OCI-LY3 (cell line): Measurements from ENCODE around the gene ZNF487.

Experiments used
- H2AFZ ChIP-seq: fragments of 200-600, 300-600 bp; shearing (Covaris generic); 2 replicates; pipeline ENCODE4 v1.6.0; 2014; ENCODE audit warnings: antibody characterized with exemption, low read depth, low read length
- H3K27ac ChIP-seq: fragments of 200-600, 300-600 bp; sonication (generic); 2 replicates; pipeline ENCODE4 v1.5.1; 2014; ENCODE audit warnings: mild to moderate bottlenecking, low read length, moderate library complexity, mixed read lengths
- H3K27me3 ChIP-seq: fragments of 200-600, 300-600 bp; sonication (generic); 2 replicates; pipeline ENCODE4 v1.6.1; 2014; ENCODE audit warnings: low read depth, low read length, mixed read lengths
- H3K36me3 ChIP-seq: fragments of 200-600, 300-600 bp; sonication (generic); replicated peaks from 2 replicates; pipeline ENCODE3; 2014; ENCODE audit warnings: low read depth, low read length, mixed read lengths
- H3K4me1 ChIP-seq: fragments of 300-600, 200-600 bp; sonication (generic); 2 replicates; pipeline ENCODE4 v1.6.1; 2014; ENCODE audit warnings: low read length, mixed read lengths
- H3K4me2 ChIP-seq: fragments of 200-600, 300-600 bp; sonication (generic); 2 replicates; pipeline ENCODE4 v1.6.1; 2014; ENCODE audit warnings: low read length, mixed read lengths
- H3K4me3 ChIP-seq: fragments of 300-600, 200-600 bp; sonication (generic); 2 replicates; pipeline ENCODE4 v1.5.1; 2014; ENCODE audit warnings: antibody characterized with exemption, mild to moderate bottlenecking, low read length, moderate library complexity
- H3K79me2 ChIP-seq: fragments of 300-600, 200-600 bp; shearing (Covaris generic); 2 replicates; pipeline ENCODE4 v1.6.1; 2014; ENCODE audit warnings: mild to moderate bottlenecking, low read length, mixed read lengths
- H3K9ac ChIP-seq: fragments of 300-600, 200-600 bp; shearing (Covaris generic); 2 replicates; pipeline ENCODE4 v1.6.0; 2014; ENCODE audit warnings: mild to moderate bottlenecking, low read length, moderate library complexity
- H3K9me3 ChIP-seq: fragments of 200-600, 300-600 bp; shearing (Covaris generic); 2 replicates; pipeline ENCODE4 v1.6.1; 2014; ENCODE audit warnings: low read length, mixed read lengths; ENCODE audit not compliant: insufficient read depth
- H4K20me1 ChIP-seq: fragments of 200-600, 300-600 bp; sonication (generic); 2 replicates; pipeline ENCODE4 v1.6.1; 2016; ENCODE audit warnings: low read length, mixed read lengths; ENCODE audit not compliant: insufficient read depth
- EZH2phosphoT487 ChIP-seq: fragments of 200-600 bp; shearing (Covaris generic); IDR thresholded peaks from 2 replicates; pipeline ENCODE4 v1.6.1; 2018; ENCODE audit warnings: antibody characterized with exemption, mixed run types, low read depth
- TF ChIP-seq, protein P1 (sequence below): fragments of 200-600, 300-600 bp; sonication (generic); IDR thresholded peaks from 2 replicates; pipeline ENCODE4 v1.5.1; 2014; ENCODE audit warnings: antibody characterized with exemption, low read length, low read depth

ZNF487 gene

DNA sequence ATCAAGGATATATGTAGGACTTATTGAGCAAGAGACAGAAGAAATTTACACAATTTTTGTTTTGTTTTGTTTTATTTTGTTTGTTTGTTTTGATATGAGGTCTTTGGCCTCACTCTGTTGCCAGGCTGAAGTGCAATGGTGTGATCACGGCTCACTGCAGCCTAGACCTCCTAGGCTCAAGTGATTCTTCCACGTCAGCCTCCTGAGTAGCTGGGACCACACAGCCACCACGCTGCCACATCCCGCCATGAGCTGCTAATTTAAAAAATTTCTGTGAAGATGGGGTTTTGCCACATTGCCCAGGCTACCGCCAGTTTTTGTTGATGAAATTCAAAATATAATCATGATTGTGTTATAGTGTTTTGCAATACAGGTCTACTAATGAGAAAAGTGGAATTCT, 54.9 kb downstream of the ZNF487 start:
- H3K4me1 ChIP-seq, result no peaks in the 10 kb centered on the region
- no peak overlapping the region for H3K27ac ChIP-seq
- H2AFZ ChIP-seq, result no peak overlapping the region
- no peaks in the 10 kb centered on the region for H4K20me1 ChIP-seq
- no peaks in the 10 kb centered on the region for H3K27me3 ChIP-seq
- TF ChIP-seq, protein P1, sequence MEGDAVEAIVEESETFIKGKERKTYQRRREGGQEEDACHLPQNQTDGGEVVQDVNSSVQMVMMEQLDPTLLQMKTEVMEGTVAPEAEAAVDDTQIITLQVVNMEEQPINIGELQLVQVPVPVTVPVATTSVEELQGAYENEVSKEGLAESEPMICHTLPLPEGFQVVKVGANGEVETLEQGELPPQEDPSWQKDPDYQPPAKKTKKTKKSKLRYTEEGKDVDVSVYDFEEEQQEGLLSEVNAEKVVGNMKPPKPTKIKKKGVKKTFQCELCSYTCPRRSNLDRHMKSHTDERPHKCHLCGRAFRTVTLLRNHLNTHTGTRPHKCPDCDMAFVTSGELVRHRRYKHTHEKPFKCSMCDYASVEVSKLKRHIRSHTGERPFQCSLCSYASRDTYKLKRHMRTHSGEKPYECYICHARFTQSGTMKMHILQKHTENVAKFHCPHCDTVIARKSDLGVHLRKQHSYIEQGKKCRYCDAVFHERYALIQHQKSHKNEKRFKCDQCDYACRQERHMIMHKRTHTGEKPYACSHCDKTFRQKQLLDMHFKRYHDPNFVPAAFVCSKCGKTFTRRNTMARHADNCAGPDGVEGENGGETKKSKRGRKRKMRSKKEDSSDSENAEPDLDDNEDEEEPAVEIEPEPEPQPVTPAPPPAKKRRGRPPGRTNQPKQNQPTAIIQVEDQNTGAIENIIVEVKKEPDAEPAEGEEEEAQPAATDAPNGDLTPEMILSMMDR, result no peak
- no peak for TF ChIP-seq EZH2phosphoT487
- H3K79me2 ChIP-seq, result no peaks in the 10 kb centered on the region
- H3K4me2 ChIP-seq, result no peak overlapping the region
- no peaks in the 10 kb centered on the region for H3K9me3 ChIP-seq
- no peak overlapping the region for H3K4me3 ChIP-seq
- H3K36me3 ChIP-seq, result no peaks in the 10 kb centered on the region
- no peak overlapping the region for H3K9ac ChIP-seq

DNA sequence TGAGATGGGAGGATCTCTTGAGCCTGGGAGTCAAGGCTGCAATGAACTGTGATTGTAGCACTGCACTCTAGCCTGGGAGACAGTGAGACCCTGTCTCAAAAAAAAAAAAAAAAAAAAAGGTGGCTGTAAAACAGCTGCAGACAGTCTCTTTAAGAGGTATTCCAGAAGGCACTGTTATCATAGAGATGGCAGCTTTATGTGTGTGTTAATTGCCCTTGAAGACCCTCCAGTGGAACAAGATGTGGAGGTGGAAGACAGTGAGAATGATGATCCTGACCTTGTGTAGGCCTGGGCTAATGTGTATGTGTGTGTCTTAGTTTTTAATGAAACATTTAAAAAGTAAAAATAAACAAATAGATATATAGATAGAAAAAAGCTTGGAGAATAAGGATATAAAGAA, 66.0 kb downstream of the ZNF487 start:
- no peak overlapping the region for H3K27ac ChIP-seq
- no peaks in the 10 kb centered on the region for H3K79me2 ChIP-seq
- H3K4me2 ChIP-seq, result no peak overlapping the region
- H3K4me1 ChIP-seq, result no peaks in the 10 kb centered on the region
- no peaks in the 10 kb centered on the region for H4K20me1 ChIP-seq
- no peaks in the 10 kb centered on the region for H3K36me3 ChIP-seq
- H3K4me3 ChIP-seq, result no peak overlapping the region
- no peaks in the 10 kb centered on the region for H3K27me3 ChIP-seq
- no peaks in the 10 kb centered on the region for H3K9me3 ChIP-seq
- no peak overlapping the region for H2AFZ ChIP-seq
- TF ChIP-seq, protein P1, result no peak
- TF ChIP-seq EZH2phosphoT487, result no peak
- no peak overlapping the region for H3K9ac ChIP-seq

DNA sequence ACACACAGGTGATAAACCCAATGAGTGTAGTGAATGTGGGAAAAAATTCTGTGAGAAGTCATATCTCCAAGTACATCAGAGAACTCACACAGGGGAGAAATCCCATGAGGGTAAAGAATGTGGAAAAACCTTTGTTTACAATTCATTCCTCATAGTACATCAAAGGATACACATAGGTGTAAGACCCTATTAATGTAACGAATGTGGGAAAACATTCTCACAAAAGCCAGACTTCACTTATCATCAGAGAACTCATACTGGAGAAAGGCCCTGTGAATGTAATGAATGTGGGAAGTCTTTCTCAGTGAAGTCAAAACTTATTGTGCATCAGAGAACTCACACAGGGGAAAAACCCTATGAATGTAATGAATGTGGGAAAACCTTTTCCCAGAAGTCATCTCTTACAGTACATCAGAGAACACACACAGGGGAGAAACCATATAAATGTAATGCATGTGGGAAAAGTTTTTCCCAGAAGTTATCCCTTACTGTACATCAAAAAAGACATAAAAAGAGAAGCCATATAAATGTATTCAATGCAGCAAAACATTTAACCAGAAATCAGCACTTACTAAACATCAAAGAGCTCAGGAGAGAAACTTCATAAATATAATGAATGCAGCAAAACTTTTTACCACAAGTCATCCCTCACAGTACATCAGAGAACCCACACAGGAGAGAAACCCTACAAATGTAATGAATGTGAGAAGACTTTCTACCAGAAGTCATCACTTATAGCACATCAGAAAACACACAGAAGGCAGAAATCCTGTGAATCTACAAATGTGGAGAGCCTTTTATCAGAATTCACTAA, 87.7 kb downstream of the ZNF487 start:
- Histone ChIP-seq H3K9me3 (0 out of 2 replicates have a peak, but pooled peaks cover 3% of the 10 kb centered on the region), H3K4me2 (no peak overlapping the region), H4K20me1 (no peaks in the 10 kb centered on the region), H3K9ac (no peak overlapping the region), H3K79me2 (no peaks in the 10 kb centered on the region), H2AFZ (no peak overlapping the region), H3K4me3 (no peak overlapping the region), H3K27me3 (no peaks in the 10 kb centered on the region), H3K36me3 (no peaks in the 10 kb centered on the region), H3K27ac (no peak overlapping the region), H3K4me1 (no peaks in the 10 kb centered on the region)
- TF ChIP-seq, protein P1, result no peak
- TF ChIP-seq EZH2phosphoT487, result no peak
